SK-N-SH (cell line): ENCODE measurements around the gene SIX6.

Experiments
- CTCF ChIP-seq: fragments of 200-600 bp; sonication (generic); IDR thresholded peaks from 2 replicates; pipeline ENCODE4 v1.6.1; 2017; ENCODE audit warnings: antibody characterized with exemption, mild to moderate bottlenecking, moderate library complexity
- EP300 ChIP-seq, 2 experiments: IDR thresholded peaks; 2 replicates each; pipeline versions ENCODE4 v1.4.0 to v1.6.1; 2012; ENCODE audit warnings: borderline replicate concordance in 1 of 2, low read depth in 1 of 2, low read length in 1 of 2
- IRF3 ChIP-seq: fragments of 150-350 bp; IDR thresholded peaks from 2 replicates; pipeline ENCODE4 v1.6.1; 2016; ENCODE audit warnings: mild to moderate bottlenecking, low read depth, low read length
- MXI1 ChIP-seq: IDR thresholded peaks from 2 replicates; pipeline ENCODE4 v1.6.1; 2012; ENCODE audit warnings: mild to moderate bottlenecking, low read depth, low read length, improper control_type of control experiment
- PBX3 ChIP-seq: IDR thresholded peaks from 2 replicates; pipeline ENCODE4; 2012
- POLR2AphosphoS5 ChIP-seq: IDR thresholded peaks from 2 replicates; pipeline ENCODE4 v1.6.1; 2012; ENCODE audit warnings: low read depth, low read length
- REST ChIP-seq: IDR thresholded peaks from 2 replicates; pipeline ENCODE4 v1.6.1; 2012; ENCODE audit warnings: mild to moderate bottlenecking, low read depth, low read length, moderate library complexity

- TF ChIP-seq PBX3 (no peak), POLR2AphosphoS5 (peak; percentile 53; the same call in 1 of the 2 replicates), EP300 (IDR thresholded peaks at IDR 0.05; ENCODE audit: borderline replicate concordance in 1 of 2, low read depth in 1 of 2, low read length in 1 of 2) (no peak), CTCF (no peak), REST (no peak), MXI1 (peak; percentile 14; the same call in 1 of the 2 replicates), IRF3 (no peak)
These were observed 23.2 kb upstream of the SIX6 start, which contains the start of gene C14orf39 for GRCh38 chr14:60485598-60486251.
